Measurements from ENCODE around the gene HECW1.

DNA sequence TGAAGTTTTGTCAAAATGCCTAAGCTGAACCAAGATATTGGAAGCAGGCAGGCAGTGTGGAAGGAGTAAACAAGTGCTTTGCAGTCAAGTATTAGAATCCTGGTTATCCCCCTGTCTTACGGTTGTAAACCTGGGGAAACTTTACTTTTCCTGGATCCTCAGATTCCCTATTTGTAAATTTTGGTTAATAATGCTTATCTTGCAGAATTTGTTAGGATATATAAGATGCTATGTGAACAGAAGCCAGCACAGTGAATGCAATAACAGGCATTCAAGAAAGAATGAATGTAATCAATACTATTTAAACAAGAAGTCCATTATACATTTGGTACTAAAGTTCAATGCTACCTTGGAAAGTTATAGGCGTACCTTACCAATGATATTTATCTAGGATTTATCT is 378.7 kb downstream of the HECW1 start:
- TF ChIP-seq, protein P1, sequence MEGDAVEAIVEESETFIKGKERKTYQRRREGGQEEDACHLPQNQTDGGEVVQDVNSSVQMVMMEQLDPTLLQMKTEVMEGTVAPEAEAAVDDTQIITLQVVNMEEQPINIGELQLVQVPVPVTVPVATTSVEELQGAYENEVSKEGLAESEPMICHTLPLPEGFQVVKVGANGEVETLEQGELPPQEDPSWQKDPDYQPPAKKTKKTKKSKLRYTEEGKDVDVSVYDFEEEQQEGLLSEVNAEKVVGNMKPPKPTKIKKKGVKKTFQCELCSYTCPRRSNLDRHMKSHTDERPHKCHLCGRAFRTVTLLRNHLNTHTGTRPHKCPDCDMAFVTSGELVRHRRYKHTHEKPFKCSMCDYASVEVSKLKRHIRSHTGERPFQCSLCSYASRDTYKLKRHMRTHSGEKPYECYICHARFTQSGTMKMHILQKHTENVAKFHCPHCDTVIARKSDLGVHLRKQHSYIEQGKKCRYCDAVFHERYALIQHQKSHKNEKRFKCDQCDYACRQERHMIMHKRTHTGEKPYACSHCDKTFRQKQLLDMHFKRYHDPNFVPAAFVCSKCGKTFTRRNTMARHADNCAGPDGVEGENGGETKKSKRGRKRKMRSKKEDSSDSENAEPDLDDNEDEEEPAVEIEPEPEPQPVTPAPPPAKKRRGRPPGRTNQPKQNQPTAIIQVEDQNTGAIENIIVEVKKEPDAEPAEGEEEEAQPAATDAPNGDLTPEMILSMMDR (tag by site-specific recombination; IDR thresholded peaks at IDR 0.05): no peak
- TF ChIP-seq, protein P2, sequence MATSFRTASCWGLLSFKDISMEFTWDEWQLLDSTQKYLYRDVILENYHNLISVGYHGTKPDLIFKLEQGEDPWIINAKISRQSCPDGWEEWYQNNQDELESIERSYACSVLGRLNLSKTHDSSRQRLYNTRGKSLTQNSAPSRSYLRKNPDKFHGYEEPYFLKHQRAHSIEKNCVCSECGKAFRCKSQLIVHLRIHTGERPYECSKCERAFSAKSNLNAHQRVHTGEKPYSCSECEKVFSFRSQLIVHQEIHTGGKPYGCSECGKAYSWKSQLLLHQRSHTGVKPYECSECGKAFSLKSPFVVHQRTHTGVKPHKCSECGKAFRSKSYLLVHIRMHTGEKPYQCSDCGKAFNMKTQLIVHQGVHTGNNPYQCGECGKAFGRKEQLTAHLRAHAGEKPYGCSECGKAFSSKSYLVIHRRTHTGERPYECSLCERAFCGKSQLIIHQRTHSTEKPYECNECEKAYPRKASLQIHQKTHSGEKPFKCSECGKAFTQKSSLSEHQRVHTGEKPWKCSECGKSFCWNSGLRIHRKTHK (tag by site-specific recombination; IDR thresholded peaks at IDR 0.05): no peak
- TF ChIP-seq REPIN1 (tag by site-specific recombination; IDR thresholded peaks at IDR 0.05; ENCODE audit: low read depth): no peak
- TF ChIP-seq, protein P3, sequence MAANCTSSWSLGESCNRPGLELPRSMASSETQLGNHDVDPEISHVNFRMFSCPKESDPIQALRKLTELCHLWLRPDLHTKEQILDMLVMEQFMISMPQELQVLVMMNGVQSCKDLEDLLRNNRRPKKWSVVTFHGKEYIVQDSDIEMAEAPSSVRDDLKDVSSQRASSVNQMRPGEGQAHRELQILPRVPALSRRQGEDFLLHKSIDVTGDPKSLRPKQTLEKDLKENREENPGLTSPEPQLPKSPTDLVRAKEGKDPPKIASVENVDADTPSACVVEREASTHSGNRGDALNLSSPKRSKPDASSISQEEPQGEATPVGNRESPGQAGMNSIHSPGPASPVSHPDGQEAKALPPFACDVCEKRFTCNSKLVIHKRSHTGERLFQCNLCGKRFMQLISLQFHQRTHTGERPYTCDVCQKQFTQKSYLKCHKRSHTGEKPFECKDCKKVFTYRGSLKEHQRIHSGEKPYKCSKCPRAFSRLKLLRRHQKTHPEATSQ (tag by site-specific recombination; IDR thresholded peaks at IDR 0.05): no peak
- TF ChIP-seq, protein P4, sequence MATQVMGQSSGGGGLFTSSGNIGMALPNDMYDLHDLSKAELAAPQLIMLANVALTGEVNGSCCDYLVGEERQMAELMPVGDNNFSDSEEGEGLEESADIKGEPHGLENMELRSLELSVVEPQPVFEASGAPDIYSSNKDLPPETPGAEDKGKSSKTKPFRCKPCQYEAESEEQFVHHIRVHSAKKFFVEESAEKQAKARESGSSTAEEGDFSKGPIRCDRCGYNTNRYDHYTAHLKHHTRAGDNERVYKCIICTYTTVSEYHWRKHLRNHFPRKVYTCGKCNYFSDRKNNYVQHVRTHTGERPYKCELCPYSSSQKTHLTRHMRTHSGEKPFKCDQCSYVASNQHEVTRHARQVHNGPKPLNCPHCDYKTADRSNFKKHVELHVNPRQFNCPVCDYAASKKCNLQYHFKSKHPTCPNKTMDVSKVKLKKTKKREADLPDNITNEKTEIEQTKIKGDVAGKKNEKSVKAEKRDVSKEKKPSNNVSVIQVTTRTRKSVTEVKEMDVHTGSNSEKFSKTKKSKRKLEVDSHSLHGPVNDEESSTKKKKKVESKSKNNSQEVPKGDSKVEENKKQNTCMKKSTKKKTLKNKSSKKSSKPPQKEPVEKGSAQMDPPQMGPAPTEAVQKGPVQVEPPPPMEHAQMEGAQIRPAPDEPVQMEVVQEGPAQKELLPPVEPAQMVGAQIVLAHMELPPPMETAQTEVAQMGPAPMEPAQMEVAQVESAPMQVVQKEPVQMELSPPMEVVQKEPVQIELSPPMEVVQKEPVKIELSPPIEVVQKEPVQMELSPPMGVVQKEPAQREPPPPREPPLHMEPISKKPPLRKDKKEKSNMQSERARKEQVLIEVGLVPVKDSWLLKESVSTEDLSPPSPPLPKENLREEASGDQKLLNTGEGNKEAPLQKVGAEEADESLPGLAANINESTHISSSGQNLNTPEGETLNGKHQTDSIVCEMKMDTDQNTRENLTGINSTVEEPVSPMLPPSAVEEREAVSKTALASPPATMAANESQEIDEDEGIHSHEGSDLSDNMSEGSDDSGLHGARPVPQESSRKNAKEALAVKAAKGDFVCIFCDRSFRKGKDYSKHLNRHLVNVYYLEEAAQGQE (tag by site-specific recombination; IDR thresholded peaks at IDR 0.05): no peak
- no peak for TF ChIP-seq PBX3 (CRISPR knock-in tag; IDR thresholded peaks at IDR 0.05)
- TF ChIP-seq GLIS2 (tag by site-specific recombination; IDR thresholded peaks at IDR 0.05): no peak
- no peak for TF ChIP-seq HOXA7 (CRISPR knock-in tag; IDR thresholded peaks at IDR 0.05; ENCODE audit: borderline replicate concordance)
